ENCODE data around the gene TTC23L. TPM values are rescaled to one million over a fixed set of nuclear protein-coding genes. Genes with fewer than 3 reads are reported as not detected.
A peak's percentile ranks its signal among the peaks of the same experiment; 100 is the strongest.

Gene TTC23L
- total and polyA plus RNA-seq, 4 donors = 0.51 to 4.4 (median 1.1) TPM

DNA sequence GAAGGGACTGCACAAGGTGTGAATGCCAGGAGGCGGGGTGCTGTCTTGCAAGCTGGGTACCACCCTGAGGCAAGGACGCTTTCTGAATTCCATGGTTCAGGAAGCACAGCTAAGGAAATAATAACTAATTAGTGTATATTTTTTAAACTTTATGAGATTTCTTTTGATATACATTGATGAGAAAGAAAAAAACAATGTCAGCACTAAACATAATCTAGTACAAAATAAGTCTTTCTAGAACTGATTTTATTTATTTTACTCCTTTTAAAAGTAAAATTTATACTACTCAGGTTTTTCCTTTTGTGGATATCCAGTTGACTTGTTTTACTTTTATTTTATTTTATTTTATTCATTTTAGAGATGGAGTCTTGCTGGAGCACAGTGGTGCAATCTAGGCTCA is 94.0 kb downstream of the TTC23L start:
- Histone ChIP-seq H3K27ac (ENCODE audit: low read depth in 1 of 2, low read length in 1 of 2) (no peak overlapping the region), H3K4me1 (ENCODE audit: control insufficient read depth in 5 of 5, insufficient read depth in 5 of 5, low read length in 5 of 5) (peaks cover 6 to 14% (median 11%) of the 10 kb centered on the region in 5 donors), H3K36me3 (ENCODE audit: control insufficient read depth in 4 of 4, insufficient read depth in 4 of 4, low read length in 4 of 4) (peaks cover 10 to 18% (median 11%) of the 10 kb centered on the region in 4 donors), H3K27me3 (ENCODE audit: control insufficient read depth in 3 of 3, insufficient read depth in 3 of 3, low read length in 2 of 3) (no peaks in the 10 kb centered on the region), H3K9ac (ENCODE audit: insufficient read depth in 1 of 2, low read length in 2 of 2) (no peak overlapping the region), H3K4me3 (no peak overlapping the region), H3K9me3 (ENCODE audit: control insufficient read depth in 4 of 4, insufficient read depth in 3 of 4, low read length in 3 of 4) (no peaks in the 10 kb centered on the region)
- ATAC-seq (ENCODE audit: insufficient read depth, low FRiP score) (no peak), DNase-seq (no peak)
- 90% methylated on average over 2 of the region's 2 CpGs for WGBS, 2 donors
- TF ChIP-seq, protein P1, sequence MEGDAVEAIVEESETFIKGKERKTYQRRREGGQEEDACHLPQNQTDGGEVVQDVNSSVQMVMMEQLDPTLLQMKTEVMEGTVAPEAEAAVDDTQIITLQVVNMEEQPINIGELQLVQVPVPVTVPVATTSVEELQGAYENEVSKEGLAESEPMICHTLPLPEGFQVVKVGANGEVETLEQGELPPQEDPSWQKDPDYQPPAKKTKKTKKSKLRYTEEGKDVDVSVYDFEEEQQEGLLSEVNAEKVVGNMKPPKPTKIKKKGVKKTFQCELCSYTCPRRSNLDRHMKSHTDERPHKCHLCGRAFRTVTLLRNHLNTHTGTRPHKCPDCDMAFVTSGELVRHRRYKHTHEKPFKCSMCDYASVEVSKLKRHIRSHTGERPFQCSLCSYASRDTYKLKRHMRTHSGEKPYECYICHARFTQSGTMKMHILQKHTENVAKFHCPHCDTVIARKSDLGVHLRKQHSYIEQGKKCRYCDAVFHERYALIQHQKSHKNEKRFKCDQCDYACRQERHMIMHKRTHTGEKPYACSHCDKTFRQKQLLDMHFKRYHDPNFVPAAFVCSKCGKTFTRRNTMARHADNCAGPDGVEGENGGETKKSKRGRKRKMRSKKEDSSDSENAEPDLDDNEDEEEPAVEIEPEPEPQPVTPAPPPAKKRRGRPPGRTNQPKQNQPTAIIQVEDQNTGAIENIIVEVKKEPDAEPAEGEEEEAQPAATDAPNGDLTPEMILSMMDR (IDR thresholded peaks at IDR 0.05; ENCODE audit: control extremely low read depth, extremely low read depth) = no peak

DNA sequence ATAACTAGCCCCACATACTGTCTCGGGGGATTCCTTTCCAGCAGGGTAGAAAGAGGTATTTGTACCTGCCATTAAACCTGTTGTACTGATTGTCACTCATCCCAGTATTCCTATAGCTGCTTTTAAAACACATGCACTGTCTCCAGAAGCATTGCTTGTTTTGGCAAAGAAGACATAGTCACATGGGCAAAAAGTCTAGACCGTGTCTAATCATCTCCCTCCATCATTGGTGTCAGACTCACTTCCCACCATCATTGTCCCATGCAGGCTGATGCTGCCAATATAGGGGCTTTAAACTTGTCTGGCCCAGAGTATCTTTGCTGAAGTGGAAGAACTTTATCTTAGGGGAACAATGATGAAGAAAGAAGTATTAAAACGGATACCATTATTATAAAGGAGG is 103.0 kb downstream of the TTC23L start:
- Histone ChIP-seq H3K4me1 (ENCODE audit: control insufficient read depth in 5 of 5, insufficient read depth in 5 of 5, low read length in 5 of 5) (peaks cover 0 to 4% (median 0%) of the 10 kb centered on the region in 5 donors), H3K27me3 (ENCODE audit: control insufficient read depth in 3 of 3, insufficient read depth in 3 of 3, low read length in 2 of 3) (no peaks in the 10 kb centered on the region), H3K27ac (ENCODE audit: low read depth in 1 of 2, low read length in 1 of 2) (no peak overlapping the region), H3K36me3 (ENCODE audit: control insufficient read depth in 4 of 4, insufficient read depth in 4 of 4, low read length in 4 of 4) (peaks cover 12 to 23% (median 17%) of the 10 kb centered on the region in 4 donors), H3K9ac (ENCODE audit: insufficient read depth in 1 of 2, low read length in 2 of 2) (no peak overlapping the region), H3K9me3 (ENCODE audit: control insufficient read depth in 4 of 4, insufficient read depth in 3 of 4, low read length in 3 of 4) (no peaks in the 10 kb centered on the region), H3K4me3 (no peak overlapping the region)
- TF ChIP-seq, protein P1 (IDR thresholded peaks at IDR 0.05; ENCODE audit: control extremely low read depth, extremely low read depth) = no peak
- 93 to 98% methylated on average over 3 of the region's 3 CpGs for WGBS, 2 donors
- no peak for DNase-seq
- ATAC-seq (ENCODE audit: insufficient read depth, low FRiP score) = no peak

DNA sequence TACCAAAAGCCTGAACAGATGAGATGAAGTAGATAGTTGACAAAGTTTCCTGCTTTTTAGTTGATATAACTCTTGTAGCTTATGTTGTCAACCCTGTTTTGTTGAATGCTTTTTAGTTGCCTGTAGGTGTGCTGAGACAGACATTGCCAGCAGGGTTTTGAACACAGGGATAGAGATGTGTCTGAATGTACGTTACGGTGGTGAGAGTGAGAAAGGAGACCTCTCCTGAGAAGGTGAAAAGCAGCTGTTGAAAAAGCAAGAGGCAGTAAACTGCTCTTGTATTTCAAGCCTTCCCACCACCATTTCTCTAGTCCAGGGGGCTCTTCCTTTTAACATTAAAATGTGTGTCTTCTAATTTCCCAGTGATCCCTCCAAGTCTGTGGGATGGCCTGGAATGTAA is 105.1 kb downstream of the TTC23L start:
- Histone ChIP-seq H3K4me3 (no peak overlapping the region), H3K4me1 (ENCODE audit: control insufficient read depth in 5 of 5, insufficient read depth in 5 of 5, low read length in 5 of 5) (peaks cover 0 to 4% (median 0%) of the 10 kb centered on the region in 5 donors), H3K36me3 (ENCODE audit: control insufficient read depth in 4 of 4, insufficient read depth in 4 of 4, low read length in 4 of 4) (peaks cover 9 to 16% (median 10%) of the 10 kb centered on the region in 4 donors), H3K27ac (ENCODE audit: low read depth in 1 of 2, low read length in 1 of 2) (peak overlapping the region in 1 of 2 donors; percentile 60), H3K9ac (ENCODE audit: insufficient read depth in 1 of 2, low read length in 2 of 2) (no peak overlapping the region), H3K27me3 (ENCODE audit: control insufficient read depth in 3 of 3, insufficient read depth in 3 of 3, low read length in 2 of 3) (no peaks in the 10 kb centered on the region), H3K9me3 (ENCODE audit: control insufficient read depth in 4 of 4, insufficient read depth in 3 of 4, low read length in 3 of 4) (no peaks in the 10 kb centered on the region)
- WGBS, 2 donors = 93 to 95% methylated on average over 2 of the region's 2 CpGs
- DNase-seq (no peak), ATAC-seq (ENCODE audit: insufficient read depth, low FRiP score) (no peak)
- TF ChIP-seq, protein P1 (IDR thresholded peaks at IDR 0.05; ENCODE audit: control extremely low read depth, extremely low read depth) = no peak

DNA sequence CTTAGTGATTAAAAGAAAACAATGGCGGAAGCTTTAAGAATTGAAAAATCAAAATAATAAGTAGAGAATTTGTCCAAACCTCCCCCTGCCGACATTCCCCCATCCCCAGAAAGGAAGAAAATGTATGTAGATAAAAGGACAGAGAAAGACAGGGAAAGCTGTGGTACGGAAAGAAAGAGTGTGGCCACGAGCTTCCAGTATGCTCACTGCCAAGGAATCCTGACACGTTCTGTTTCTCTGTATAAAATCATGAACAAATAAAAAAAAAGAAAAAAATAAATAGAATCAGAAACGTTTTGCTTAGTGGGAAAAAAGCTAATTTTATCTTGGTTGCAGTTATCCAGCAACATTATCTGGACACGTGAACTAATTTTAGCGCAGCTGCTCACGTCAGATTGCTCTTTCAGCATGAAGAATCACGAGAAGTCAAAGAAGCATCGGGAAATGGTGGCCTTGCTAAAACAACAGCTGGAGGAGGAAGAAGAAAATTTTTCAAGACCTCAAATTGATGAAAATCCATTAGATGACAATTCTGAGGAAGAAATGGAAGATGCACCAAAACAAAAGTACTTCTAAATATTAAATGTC is 105.6 kb downstream of the TTC23L start:
- Histone ChIP-seq H3K36me3 (ENCODE audit: control insufficient read depth in 4 of 4, insufficient read depth in 4 of 4, low read length in 4 of 4) (peaks cover 9 to 16% (median 10%) of the 10 kb centered on the region in 4 donors), H3K9ac (ENCODE audit: insufficient read depth in 1 of 2, low read length in 2 of 2) (no peak overlapping the region), H3K27ac (ENCODE audit: low read depth in 1 of 2, low read length in 1 of 2) (peak overlapping the region in 1 of 2 donors; percentile 60), H3K27me3 (ENCODE audit: control insufficient read depth in 3 of 3, insufficient read depth in 3 of 3, low read length in 2 of 3) (no peaks in the 10 kb centered on the region), H3K9me3 (ENCODE audit: control insufficient read depth in 4 of 4, insufficient read depth in 3 of 4, low read length in 3 of 4) (no peaks in the 10 kb centered on the region), H3K4me1 (ENCODE audit: control insufficient read depth in 5 of 5, insufficient read depth in 5 of 5, low read length in 5 of 5) (peaks cover 0 to 4% (median 0%) of the 10 kb centered on the region in 5 donors), H3K4me3 (no peak overlapping the region)
- WGBS, 2 donors = 90 to 95% methylated on average over 11 of the region's 11 CpGs
- ATAC-seq (ENCODE audit: insufficient read depth, low FRiP score) (no peak), DNase-seq (no peak)
- TF ChIP-seq, protein P1 (IDR thresholded peaks at IDR 0.05; ENCODE audit: control extremely low read depth, extremely low read depth) = no peak
